Activated CD8-positive, alpha-beta T cell treated with anti-CD3 and anti-CD28 coated beads for 36 hours (primary cell): ENCODE data around the gene PRKACB. TPM values are rescaled to one million over a fixed set of nuclear protein-coding genes. Genes with fewer than 3 reads are reported as not detected.

Source experiments
- ATAC-seq: fragments of 200-7000 bp; cut with Tn5 transposase; one replicate; pipeline ENCODE4 v1.10.0; 2021; ENCODE audit warnings: mild to moderate bottlenecking, moderate library complexity
- CTCF ChIA-PET: fragments of 350-600 bp; sonication (Branson Sonifier 250); formaldehyde crosslinking; loops from one replicate; lab custom pipeline; 2021; ENCODE audit warnings: antibody characterized with exemption; lab: Charles Lee
- POLR2A ChIA-PET: fragments of 350-600 bp; sonication (Branson Sonifier 250); formaldehyde crosslinking; loops from one replicate; lab custom pipeline; 2021; ENCODE audit warnings: antibody characterized with exemption; lab: Charles Lee
- DNase-seq: peaks from one replicate; pipeline ENCODE4 v3.0.0-alpha.2; 2020
- H3K27ac Mint-ChIP-seq: one replicate; pipeline ENCODE4 v1.8.0; 2021; ENCODE audit warnings: mild to moderate bottlenecking, mixed read lengths
- H3K27me3 Mint-ChIP-seq: one replicate; pipeline ENCODE4 v1.8.0; 2021; ENCODE audit warnings: mixed read lengths
- H3K36me3 Mint-ChIP-seq: one replicate; pipeline ENCODE4 v1.8.0; 2021; ENCODE audit warnings: low read depth, mixed read lengths
- H3K4me1 Mint-ChIP-seq: one replicate; pipeline ENCODE4 v1.8.0; 2021; ENCODE audit warnings: low read depth, mixed read lengths
- H3K4me3 Mint-ChIP-seq: one replicate; pipeline ENCODE4 v1.8.0; 2021; ENCODE audit warnings: mild to moderate bottlenecking, moderate library complexity, mixed read lengths
- H3K9me3 Mint-ChIP-seq: one replicate; pipeline ENCODE4 v1.8.0; 2021; ENCODE audit warnings: mixed read lengths
- intact Hi-C: fragments of 100-400 bp; cut with micrococcal nuclease; formaldehyde crosslinking; loops from one replicate; pipeline ENCODE4 v1.10.0; 2022
- total RNA-seq, 2 experiments: library from RNA; stranded (reverse); gene quantifications; one replicate each; pipeline ENCODE4 v1.2.3, GENCODE V29; 2021
- TF ChIP-seq, protein P1 (sequence below): fragments of 200-600 bp; IDR thresholded peaks from one replicate; pipeline ENCODE4 v1.8.0; 2022; ENCODE audit warnings: antibody characterized with exemption, mild to moderate bottlenecking

The PRKACB gene
- total RNA-seq, 2 experiments from 2014 or later, result 39.9 to 44.7 TPM

GRCh38 chr1:84171481-84171880, 27.4 kb downstream of the PRKACB start:
- DNase-seq, result no peak
- H3K4me3 Mint-ChIP-seq, result no peak overlapping the region
- H3K36me3 Mint-ChIP-seq, result peaks cover 8% of the 10 kb centered on the region
- CTCF ChIA-PET, result no interaction called here
- peaks cover 67% of the 10 kb centered on the region for H3K4me1 Mint-ChIP-seq
- TF ChIP-seq, protein P1, sequence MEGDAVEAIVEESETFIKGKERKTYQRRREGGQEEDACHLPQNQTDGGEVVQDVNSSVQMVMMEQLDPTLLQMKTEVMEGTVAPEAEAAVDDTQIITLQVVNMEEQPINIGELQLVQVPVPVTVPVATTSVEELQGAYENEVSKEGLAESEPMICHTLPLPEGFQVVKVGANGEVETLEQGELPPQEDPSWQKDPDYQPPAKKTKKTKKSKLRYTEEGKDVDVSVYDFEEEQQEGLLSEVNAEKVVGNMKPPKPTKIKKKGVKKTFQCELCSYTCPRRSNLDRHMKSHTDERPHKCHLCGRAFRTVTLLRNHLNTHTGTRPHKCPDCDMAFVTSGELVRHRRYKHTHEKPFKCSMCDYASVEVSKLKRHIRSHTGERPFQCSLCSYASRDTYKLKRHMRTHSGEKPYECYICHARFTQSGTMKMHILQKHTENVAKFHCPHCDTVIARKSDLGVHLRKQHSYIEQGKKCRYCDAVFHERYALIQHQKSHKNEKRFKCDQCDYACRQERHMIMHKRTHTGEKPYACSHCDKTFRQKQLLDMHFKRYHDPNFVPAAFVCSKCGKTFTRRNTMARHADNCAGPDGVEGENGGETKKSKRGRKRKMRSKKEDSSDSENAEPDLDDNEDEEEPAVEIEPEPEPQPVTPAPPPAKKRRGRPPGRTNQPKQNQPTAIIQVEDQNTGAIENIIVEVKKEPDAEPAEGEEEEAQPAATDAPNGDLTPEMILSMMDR, result no peak
- intact Hi-C loops, result no loop called here
- POLR2A ChIA-PET, result no interaction called here
- H3K27me3 Mint-ChIP-seq, result no peaks in the 10 kb centered on the region
- H3K9me3 Mint-ChIP-seq, result no peaks in the 10 kb centered on the region
- H3K27ac Mint-ChIP-seq, result no peak overlapping the region
- no peak for ATAC-seq

GRCh38 chr1:84174051-84174556, 30.0 kb downstream of the PRKACB start:
- intact Hi-C loops, result no loop called here
- H3K4me3 Mint-ChIP-seq, result no peak overlapping the region

GRCh38 chr1:84181350-84182005, 37.4 kb downstream of the PRKACB start:
- intact Hi-C loops, result no loop called here
- TF ChIP-seq, protein P1, result no peak
- peaks cover 24% of the 10 kb centered on the region for H3K4me1 Mint-ChIP-seq
- peaks cover 26% of the 10 kb centered on the region for H3K36me3 Mint-ChIP-seq
- H3K4me3 Mint-ChIP-seq, result no peak overlapping the region
- POLR2A ChIA-PET, result interaction anchor here (0.7 kb wide), 1 partner anchor 857 kb away, joined by 3 read pairs; no protein-coding TSS in a partner anchor
- DNase-seq (no peak), ATAC-seq (no peak)
- no peaks in the 10 kb centered on the region for H3K27me3 Mint-ChIP-seq
- no peak overlapping the region for H3K27ac Mint-ChIP-seq
- peaks cover 4% of the 10 kb centered on the region for H3K9me3 Mint-ChIP-seq
- CTCF ChIA-PET, result interaction anchor here (0.9 to 1.4 kb wide), 2 partner anchors 116 to 439 kb away, joined by 3 read pairs; no protein-coding TSS in a partner anchor

More at GRCh38 chr1:84174051-84174556, 30.0 kb downstream of the PRKACB start:
- H3K4me1 Mint-ChIP-seq, result peaks cover 54% of the 10 kb centered on the region
- no peaks in the 10 kb centered on the region for H3K9me3 Mint-ChIP-seq
- CTCF ChIA-PET, result no interaction called here
- H3K27ac Mint-ChIP-seq, result no peak overlapping the region
- POLR2A ChIA-PET, result no interaction called here
- no peaks in the 10 kb centered on the region for H3K27me3 Mint-ChIP-seq
- TF ChIP-seq, protein P1, result no peak
- ATAC-seq (no peak), DNase-seq (no peak)
- H3K36me3 Mint-ChIP-seq, result peaks cover 2% of the 10 kb centered on the region

GRCh38 chr1:84190455-84190854, 46.4 kb downstream of the PRKACB start:
- Mint-ChIP-seq H3K9me3 (peaks cover 41% of the 10 kb centered on the region), H3K36me3 (peaks cover 71% of the 10 kb centered on the region), H3K27ac (no peak overlapping the region), H3K4me3 (no peak overlapping the region), H3K4me1 (peaks cover 4% of the 10 kb centered on the region), H3K27me3 (no peaks in the 10 kb centered on the region)
- intact Hi-C loops, result no loop called here
- DNase-seq (no peak), ATAC-seq (no peak)
- ChIA-PET CTCF (interaction anchor here (1.6 to 2.1 kb wide), 2 partner anchors 17 to 38 kb away, joined by 3 to 6 read pairs; no protein-coding TSS in a partner anchor), POLR2A (no interaction called here)
- TF ChIP-seq, protein P1, result no peak

GRCh38 chr1:84192681-84193080, 48.6 kb downstream of the PRKACB start:
- no peak overlapping the region for H3K27ac Mint-ChIP-seq
- H3K36me3 Mint-ChIP-seq, result peaks cover 63% of the 10 kb centered on the region
- H3K27me3 Mint-ChIP-seq, result no peaks in the 10 kb centered on the region
- TF ChIP-seq, protein P1, result no peak
- ATAC-seq (no peak), DNase-seq (no peak)
- H3K4me1 Mint-ChIP-seq, result no peaks in the 10 kb centered on the region
- intact Hi-C loops, result no loop called here
- CTCF ChIA-PET, result no interaction called here
- H3K9me3 Mint-ChIP-seq, result peaks cover 36% of the 10 kb centered on the region
- no peak overlapping the region for H3K4me3 Mint-ChIP-seq
- POLR2A ChIA-PET, result interaction anchor here (0.6 kb wide), 1 partner anchor 57 kb away, joined by 3 read pairs; no protein-coding TSS in a partner anchor
